DMS53 treated with DMSO at 0.1 percent for 48 hours (cell line): ENCODE data around the gene MPI.
"Not testable (repeated sequence)": the region's sequence is repeated elsewhere in the genome, so short reads cannot be mapped to it uniquely, and the experiment has no call there.

ENCODE experiments used
- DNase-seq: peaks from one replicate; lab custom pipeline; 2025; ENCODE audit not compliant: unreplicated experiment; lab: John Stamatoyannopoulos, UW

Gene MPI

DNA sequence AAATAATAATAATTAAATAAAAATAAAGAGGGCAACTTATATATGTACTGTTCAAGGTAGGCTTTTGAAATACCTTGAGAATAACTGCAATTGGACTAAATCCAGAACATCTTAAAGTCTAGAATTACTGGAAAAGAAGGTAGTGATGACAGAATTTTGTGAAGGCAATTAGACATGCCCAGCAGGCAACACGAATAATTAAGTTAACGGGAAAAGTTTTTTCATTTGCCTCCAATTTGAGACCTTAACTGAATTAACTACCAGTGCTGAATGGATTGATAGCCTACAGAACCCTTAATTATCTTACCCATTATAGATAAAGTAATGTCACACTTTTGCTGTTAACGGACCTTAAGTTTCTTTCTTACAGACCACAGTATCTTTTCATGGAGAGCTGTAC, 34.7 kb downstream of the MPI start:
- DNase-seq = no peak

DNA sequence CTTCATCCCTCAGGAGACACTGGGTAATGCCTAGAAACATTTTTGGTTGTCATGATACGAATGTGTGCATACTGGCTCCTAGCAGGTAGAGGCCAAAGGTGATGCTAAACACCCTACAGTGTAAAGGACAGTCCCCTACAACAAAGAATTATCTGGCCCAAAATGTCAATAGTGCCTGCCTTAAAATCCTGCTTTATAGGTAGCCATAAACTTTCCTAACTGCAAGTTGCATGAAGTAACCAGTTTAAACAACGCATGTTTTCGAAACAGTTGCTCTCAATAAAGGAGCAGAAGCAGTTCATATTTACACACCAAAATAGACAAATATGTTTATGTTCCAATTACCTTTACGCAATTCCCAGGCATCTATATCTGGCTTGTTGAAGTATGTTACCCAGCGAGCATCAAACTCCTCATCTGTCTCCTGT, 38.9 kb downstream of the MPI start:
- no peak for DNase-seq

DNA sequence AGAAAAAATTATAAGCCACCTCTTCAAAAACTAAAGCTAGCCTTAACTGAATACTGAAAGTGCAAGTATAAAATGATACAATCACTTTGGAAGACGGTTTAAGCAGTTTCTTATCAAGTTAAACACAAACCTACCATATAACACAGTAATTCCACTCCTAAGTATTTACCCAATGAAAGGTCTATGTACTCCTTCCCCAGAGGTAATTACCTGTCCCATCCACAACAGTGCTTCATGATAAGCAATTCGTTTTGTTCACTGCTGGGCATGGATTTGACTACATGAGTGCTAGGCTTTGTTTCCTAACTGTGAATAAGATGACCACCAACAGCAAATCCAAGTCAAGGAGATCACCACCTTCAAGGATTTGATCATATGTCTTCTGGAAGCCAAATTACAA, 43.7 kb downstream of the MPI start:
- DNase-seq = no peak

DNA sequence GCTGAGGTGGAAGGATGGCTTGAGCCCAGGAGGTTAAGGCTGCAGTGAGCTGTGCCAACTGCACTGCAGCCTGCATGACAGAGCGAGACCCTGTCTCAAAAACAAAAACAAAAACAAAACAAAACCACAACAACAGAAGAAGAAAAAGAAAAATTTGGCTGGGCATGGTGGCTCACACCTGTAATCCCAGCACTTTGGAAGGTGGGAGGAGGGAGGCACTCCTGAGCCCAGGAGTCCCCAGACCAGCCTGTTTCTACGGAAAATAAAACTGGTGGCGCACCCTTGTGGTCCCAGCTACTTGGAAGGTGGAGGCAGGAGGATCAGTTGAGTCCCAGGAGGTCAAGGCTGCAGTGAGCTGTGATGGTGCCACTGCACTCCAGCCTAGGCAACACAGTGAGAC, 45.4 kb downstream of the MPI start:
- DNase-seq = not testable (repeated sequence)

DNA sequence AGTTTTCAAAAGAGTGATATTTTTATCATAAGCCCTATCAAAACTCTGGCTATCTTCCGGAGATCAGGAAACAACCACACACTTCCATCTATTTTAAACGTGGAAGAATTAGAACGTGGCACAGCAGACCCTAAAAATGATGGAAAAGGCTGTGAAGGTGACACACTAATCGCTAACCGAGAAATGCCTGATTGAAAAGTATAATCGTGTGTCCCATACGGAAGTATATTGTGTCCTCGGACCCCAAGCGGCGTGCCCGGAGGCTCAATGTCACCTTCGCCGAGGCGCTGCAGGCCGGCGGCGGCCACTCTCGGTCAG, 47.4 kb downstream of the MPI start:
- DNase-seq = no peak

DNA sequence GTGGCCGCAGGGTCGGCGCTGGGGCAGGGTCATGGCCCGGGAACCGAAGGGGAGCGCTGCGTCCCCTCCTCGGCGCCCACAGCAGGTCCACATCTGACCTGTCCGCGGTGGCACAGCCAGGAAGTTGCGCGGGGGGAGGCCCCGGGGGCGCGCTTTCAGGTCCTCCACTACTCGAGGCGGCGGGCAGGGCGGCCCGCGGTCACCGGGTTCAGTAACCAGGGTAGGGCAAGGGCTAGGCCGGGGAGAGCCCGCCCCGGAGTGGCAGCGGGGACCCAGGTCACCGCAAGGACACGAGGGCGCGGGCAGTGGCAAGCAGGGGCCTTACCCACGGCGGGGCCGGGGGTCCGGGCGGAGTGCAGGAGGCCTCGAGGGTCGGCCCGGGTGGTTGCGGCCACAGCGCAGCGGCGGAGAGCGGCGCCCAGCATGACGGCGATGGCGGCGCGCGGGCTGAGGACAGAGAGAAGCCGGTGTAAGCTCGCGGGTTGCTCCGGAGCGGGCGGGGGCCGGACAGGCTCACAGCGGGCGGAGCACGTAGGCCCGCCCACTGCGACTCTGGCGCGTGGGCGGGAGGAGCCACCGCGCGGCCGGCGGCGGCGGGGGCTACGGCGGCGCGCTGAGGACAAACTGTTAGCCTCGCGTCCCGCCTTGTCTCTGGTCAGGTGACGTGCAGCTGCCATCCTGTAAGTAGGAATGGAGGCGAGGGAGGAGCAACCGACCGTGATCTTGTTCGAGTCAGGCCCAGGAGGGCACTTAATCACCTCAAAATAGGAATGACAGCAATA, 47.9 kb downstream of the MPI start, which contains the start of gene COX5A:
Gene COX5A, minus strand, starts transcription at position 484 of the 782 bp plus-strand sequence. Its CDS starts 59 bp downstream, at position 425.
- peak; percentile 88 for DNase-seq

DNA sequence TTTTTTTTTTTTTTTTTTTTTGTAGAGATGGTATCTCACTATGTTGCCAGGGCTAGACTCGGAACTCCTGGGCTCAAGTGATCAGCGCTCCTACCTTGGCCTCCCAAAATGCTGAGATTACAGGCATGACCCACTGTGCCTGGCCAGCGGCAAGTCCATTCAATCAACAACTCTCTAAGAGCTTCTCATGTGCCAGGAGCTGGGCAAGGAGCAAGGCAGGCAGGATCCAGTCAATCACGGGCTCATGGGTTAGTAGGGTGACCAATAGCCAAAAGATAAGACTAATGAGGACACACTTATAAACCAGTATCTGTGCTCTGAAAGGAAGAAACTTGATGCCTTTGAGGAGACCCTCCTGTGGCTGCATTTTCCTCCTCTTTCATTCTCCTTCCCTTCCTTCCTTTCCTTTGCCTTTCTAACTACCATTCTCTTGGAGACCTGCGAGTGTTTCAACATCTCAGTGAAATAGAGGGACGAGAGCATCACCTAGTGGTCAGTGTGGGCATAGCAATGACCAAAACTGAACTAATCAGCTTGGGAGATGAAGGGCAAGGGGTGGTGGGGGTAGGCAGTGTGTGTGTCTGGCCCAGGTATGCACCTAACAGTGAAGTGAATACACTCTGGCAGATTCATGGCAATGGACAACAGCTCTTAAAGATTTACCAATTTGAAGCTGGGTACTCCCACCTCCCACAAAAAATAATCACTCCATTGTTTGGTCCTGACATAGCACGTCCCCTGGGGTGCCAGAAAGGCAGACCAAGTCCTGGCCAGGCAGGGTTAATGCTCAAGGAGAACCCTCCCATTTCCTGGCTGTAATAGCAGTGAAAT, 60.5 kb downstream of the MPI start:
- peak; percentile 58 for DNase-seq

DNA sequence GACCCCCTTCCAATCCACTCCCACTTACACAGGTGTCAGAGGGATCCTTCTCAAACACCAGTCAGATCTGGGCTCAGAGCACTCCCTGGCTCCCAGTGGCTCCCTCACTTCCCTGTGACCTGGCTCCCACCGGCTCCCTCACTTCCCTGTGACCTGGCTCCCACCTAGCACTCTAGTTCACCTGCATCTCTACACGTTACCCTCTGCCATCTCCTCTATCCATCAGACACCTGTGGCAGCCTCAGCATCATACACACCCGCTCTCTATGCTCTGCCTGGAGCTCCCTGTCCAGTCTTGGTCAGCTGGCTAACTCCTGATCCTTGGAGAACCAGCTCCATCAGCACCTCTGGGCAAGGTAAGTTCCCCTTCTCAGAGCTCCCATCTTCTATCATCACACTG, 61.2 kb downstream of the MPI start:
- no peak for DNase-seq
